IgD-negative memory B cell (primary cell): Measurements from ENCODE around the gene SEPTIN5. TPM values are rescaled to one million over a fixed set of nuclear protein-coding genes. Genes with fewer than 3 reads are reported as not detected.

ENCODE experiments used
- H3K27ac Mint-ChIP-seq, 3 donors: one replicate each; pipeline ENCODE4 v1.8.0; 2020 to 2022; ENCODE audit warnings: mild to moderate bottlenecking in 3 of 3, mixed read lengths in 3 of 3, moderate library complexity in 1 of 3
- H3K27me3 Mint-ChIP-seq: one replicate; pipeline ENCODE4 v1.8.0; 2021; ENCODE audit warnings: mixed read lengths
- H3K36me3 Mint-ChIP-seq: one replicate; pipeline ENCODE4 v1.8.0; 2020; ENCODE audit warnings: mild to moderate bottlenecking, mixed read lengths
- H3K4me1 Mint-ChIP-seq, 3 donors: one replicate each; pipeline ENCODE4 v1.8.0; 2020 to 2022; ENCODE audit warnings: mixed read lengths in 3 of 3, mild to moderate bottlenecking in 1 of 3
- H3K4me3 Mint-ChIP-seq, 4 donors: one replicate each; pipeline ENCODE4 v1.8.0; 2020 to 2022; ENCODE audit warnings: mild to moderate bottlenecking in 4 of 4, mixed read lengths in 4 of 4, moderate library complexity in 3 of 4
- H3K9me3 Mint-ChIP-seq, 3 donors: one replicate each; pipeline ENCODE4 v1.8.0; 2020 to 2021; ENCODE audit warnings: mixed read lengths in 3 of 3, mild to moderate bottlenecking in 1 of 3
- polyA plus RNA-seq: library from polyadenylated mRNA; unstranded; fragments of 300-500 nt; fragmentation: Illumina TruSeq; gene quantifications from one replicate; pipeline ENCODE4 v1.2.3, GENCODE V29; 2021

SEPTIN5 gene
- polyA plus RNA-seq, 1 donor from 2014 or later = 0.43 TPM

GRCh38 chr22:19767427-19768341 is 53.4 kb downstream of the SEPTIN5 start:
- H3K9me3 Mint-ChIP-seq = peaks cover 0 to 5% (median 0%) of the 10 kb centered on the region in 3 donors
- H3K4me1 Mint-ChIP-seq = peaks cover 7 to 12% (median 10%) of the 10 kb centered on the region in 3 donors
- H3K4me3 Mint-ChIP-seq = peak overlapping the region in 3 of 4 donors; percentile 50 to 68 (median 60)
- no peaks in the 10 kb centered on the region for H3K36me3 Mint-ChIP-seq
- H3K27ac Mint-ChIP-seq = peak overlapping the region; percentile 23 to 67 (median 35)
- H3K27me3 Mint-ChIP-seq = peaks cover 60% of the 10 kb centered on the region

- Mint-ChIP-seq H3K4me3 (peak overlapping the region in 3 of 4 donors; percentile 24 to 68 (median 54)), H3K27ac (peak overlapping the region in 1 of 3 donors; percentile 23), H3K4me1 (peaks cover 16 to 22% (median 21%) of the 10 kb centered on the region in 3 donors), H3K36me3 (peaks cover 3% of the 10 kb centered on the region), H3K9me3 (peaks cover 0 to 5% (median 0%) of the 10 kb centered on the region in 3 donors), H3K27me3 (peaks cover 69% of the 10 kb centered on the region)
These were observed 55.1 kb downstream of the SEPTIN5 start for GRCh38 chr22:19769393-19769715.

GRCh38 chr22:19770349-19771220 is 56.3 kb downstream of the SEPTIN5 start:
- H3K4me3 Mint-ChIP-seq = peak overlapping the region in 1 of 4 donors; percentile 43
- peaks cover 17 to 24% (median 19%) of the 10 kb centered on the region in 3 donors for H3K4me1 Mint-ChIP-seq
- no peak overlapping the region for H3K27ac Mint-ChIP-seq
- peaks cover 63% of the 10 kb centered on the region for H3K27me3 Mint-ChIP-seq
- H3K36me3 Mint-ChIP-seq = peaks cover 3% of the 10 kb centered on the region
- H3K9me3 Mint-ChIP-seq = peaks cover 0 to 2% (median 0%) of the 10 kb centered on the region in 3 donors

- Mint-ChIP-seq H3K9me3 (peaks cover 0 to 2% (median 0%) of the 10 kb centered on the region in 3 donors), H3K36me3 (peaks cover 3% of the 10 kb centered on the region), H3K4me3 (peak overlapping the region in 3 of 4 donors; percentile 12 to 98 (median 49)), H3K27ac (peak overlapping the region in 1 of 3 donors; percentile 33), H3K27me3 (peaks cover 71% of the 10 kb centered on the region), H3K4me1 (peaks cover 21 to 30% (median 24%) of the 10 kb centered on the region in 3 donors)
These were observed 58.0 kb downstream of the SEPTIN5 start for GRCh38 chr22:19772422-19772672.

Other genes with a start within 250 kb of the SEPTIN5 start
- 52.1 TPM for gene UFD1, start 235.3 kb upstream of the SEPTIN5 start, polyA plus RNA-seq
- 0.39 TPM for gene CDC45, start 234.6 kb upstream of the SEPTIN5 start, polyA plus RNA-seq
- gene CLDN5, start 190.1 kb upstream of the SEPTIN5 start, polyA plus RNA-seq = 0.79 TPM
- 2.0 TPM for gene GP1BB, start 9.0 kb downstream of the SEPTIN5 start, polyA plus RNA-seq
- not detected for gene TBX1, start 46.3 kb downstream of the SEPTIN5 start, polyA plus RNA-seq
- gene GNB1L, start 140.4 kb downstream of the SEPTIN5 start, polyA plus RNA-seq = 15.3 TPM
- gene RTL10, start 140.4 kb downstream of the SEPTIN5 start, polyA plus RNA-seq = 7.3 TPM
- gene COMT, start 227.3 kb downstream of the SEPTIN5 start, polyA plus RNA-seq = 85.3 TPM
- gene TXNRD2, start 227.3 kb downstream of the SEPTIN5 start, polyA plus RNA-seq = 17.3 TPM